Lower lobe of right lung (tissue), 2 donors: ENCODE measurements around the gene CEP162. TPM values are rescaled to one million over a fixed set of nuclear protein-coding genes. Genes with fewer than 3 reads are reported as not detected.
A peak's percentile ranks its signal among the peaks of the same experiment; 100 is the strongest.
"Not testable (repeated sequence)": the region's sequence is repeated elsewhere in the genome, so short reads cannot be mapped to it uniquely, and the experiment has no call there.

Experiments
- ATAC-seq, 2 donors: fragments of 200-7000 bp; cut with Tn5 transposase; one replicate each; pipeline ENCODE4 v1.9.1; 2020 to 2022; ENCODE audit warnings: mild to moderate bottlenecking in 2 of 2, moderate library complexity in 2 of 2
- DNase-seq: peaks from one replicate; pipeline ENCODE4 v3.0.0-alpha.2; 2020
- H3K27ac ChIP-seq: fragments of 200-600 bp; one replicate; pipeline ENCODE4 v1.8.0; 2022
- H3K27me3 ChIP-seq: fragments of 200-600 bp; one replicate; pipeline ENCODE4 v1.8.0; 2022; ENCODE audit warnings: low read depth
- H3K36me3 ChIP-seq: fragments of 200-600 bp; one replicate; pipeline ENCODE4 v1.8.0; 2022; ENCODE audit warnings: mild to moderate bottlenecking
- H3K4me1 ChIP-seq: fragments of 200-600 bp; one replicate; pipeline ENCODE4 v1.8.0; 2022
- H3K4me3 ChIP-seq: fragments of 200-600 bp; one replicate; pipeline ENCODE4 v1.8.0; 2022; ENCODE audit warnings: mild to moderate bottlenecking
- H3K9me3 ChIP-seq: fragments of 200-600 bp; one replicate; pipeline ENCODE4 v1.8.0; 2022
- CTCF ChIP-seq: fragments of 200-600 bp; IDR thresholded peaks from one replicate; pipeline ENCODE4 v1.8.0; 2022; ENCODE audit warnings: antibody characterized with exemption, mild to moderate bottlenecking
- intact Hi-C: fragments of 100-400 bp; cut with DNase I; formaldehyde crosslinking; loops from one replicate; pipeline ENCODE4 v1.11.0; 2022
- total RNA-seq: library from RNA; stranded (reverse); fragmentation: NEBNext Ultra II Directional; extraction: Animal tissue kit (Norgen Biotek cat#: 25700); gene quantifications from one replicate; pipeline ENCODE4 v1.2.1, GENCODE V29; 2021
- donor health status: DM: no; HTN: yes; CAD: no; lungs with severe emphysema.

The CEP162 gene
- total RNA-seq, 1 donor from 2014 or later, result 12.1 TPM

GRCh38 chr6:84258866-84259265 is 31.4 kb upstream of the CEP162 start:
- H3K27me3 ChIP-seq, result no peaks in the 10 kb centered on the region
- DNase-seq, result no peak
- intact Hi-C loops, result no loop called here
- H3K9me3 ChIP-seq, result no peaks in the 10 kb centered on the region
- H3K27ac ChIP-seq, result no peak overlapping the region
- H3K36me3 ChIP-seq, result no peaks in the 10 kb centered on the region
- no peaks in the 10 kb centered on the region for H3K4me1 ChIP-seq
- H3K4me3 ChIP-seq, result peak overlapping the region; percentile 20
- no peak for TF ChIP-seq CTCF
- ATAC-seq, result no peak

GRCh38 chr6:84258268-84258667 is 30.8 kb upstream of the CEP162 start:
- no peak for TF ChIP-seq CTCF
- H3K36me3 ChIP-seq, result no peaks in the 10 kb centered on the region
- H3K27ac ChIP-seq, result no peak overlapping the region
- DNase-seq (no peak), ATAC-seq (no peak)
- no peaks in the 10 kb centered on the region for H3K4me1 ChIP-seq
- no peaks in the 10 kb centered on the region for H3K27me3 ChIP-seq
- intact Hi-C loops, result no loop called here
- H3K4me3 ChIP-seq, result peak overlapping the region; percentile 20
- H3K9me3 ChIP-seq, result no peaks in the 10 kb centered on the region

GRCh38 chr6:84255641-84256040 is 28.2 kb upstream of the CEP162 start:
- no peak for ATAC-seq
- H3K36me3 ChIP-seq, result no peaks in the 10 kb centered on the region
- H3K9me3 ChIP-seq, result no peaks in the 10 kb centered on the region
- no peak for DNase-seq
- intact Hi-C loops, result no loop called here
- H3K4me3 ChIP-seq, result no peak overlapping the region
- no peak for TF ChIP-seq CTCF
- no peak overlapping the region for H3K27ac ChIP-seq
- H3K27me3 ChIP-seq, result no peaks in the 10 kb centered on the region
- no peaks in the 10 kb centered on the region for H3K4me1 ChIP-seq

- H3K4me1 ChIP-seq, result no peaks in the 10 kb centered on the region
- no peak overlapping the region for H3K4me3 ChIP-seq
- no peak overlapping the region for H3K27ac ChIP-seq
- no peak for DNase-seq
- TF ChIP-seq CTCF, result no peak
- no peak for ATAC-seq
- no peaks in the 10 kb centered on the region for H3K9me3 ChIP-seq
- no peaks in the 10 kb centered on the region for H3K36me3 ChIP-seq
- H3K27me3 ChIP-seq, result no peaks in the 10 kb centered on the region
- intact Hi-C loops, result no loop called here
These were observed 25.9 kb upstream of the CEP162 start for GRCh38 chr6:84253380-84253779.

- H3K4me3 ChIP-seq, result no peak overlapping the region
- no peaks in the 10 kb centered on the region for H3K9me3 ChIP-seq
- H3K27me3 ChIP-seq, result no peaks in the 10 kb centered on the region
- ATAC-seq (no peak), DNase-seq (no peak)
- intact Hi-C loops, result no loop called here
- H3K4me1 ChIP-seq, result no peaks in the 10 kb centered on the region
- no peaks in the 10 kb centered on the region for H3K36me3 ChIP-seq
- TF ChIP-seq CTCF, result no peak
- H3K27ac ChIP-seq, result no peak overlapping the region
These were observed 24.6 kb upstream of the CEP162 start for GRCh38 chr6:84251891-84252539.

- ATAC-seq (no peak), DNase-seq (no peak)
- no peak for TF ChIP-seq CTCF
- Histone ChIP-seq H3K36me3 (no peaks in the 10 kb centered on the region), H3K27me3 (no peaks in the 10 kb centered on the region), H3K4me3 (no peak overlapping the region), H3K9me3 (no peaks in the 10 kb centered on the region), H3K27ac (no peak overlapping the region), H3K4me1 (no peaks in the 10 kb centered on the region)
- intact Hi-C loops, result no loop called here
These were observed 22.3 kb upstream of the CEP162 start for GRCh38 chr6:84249724-84250123.

GRCh38 chr6:84244416-84245081 is 17.1 kb upstream of the CEP162 start:
- H3K9me3 ChIP-seq, H3K4me3 ChIP-seq, DNase-seq, H3K27ac ChIP-seq, H3K36me3 ChIP-seq, intact Hi-C loops, H3K27me3 ChIP-seq, H3K4me1 ChIP-seq, ATAC-seq: not testable (repeated sequence)
